NCI-H345 treated with DMSO at 0.1 percent for 48 hours (cell line): Measurements from ENCODE around the gene S100A9.
"Not testable (repeated sequence)": the region's sequence is repeated elsewhere in the genome, so short reads cannot be mapped to it uniquely, and the experiment has no call there.

ENCODE experiments used
- DNase-seq: peaks from one replicate; lab custom pipeline; 2025; ENCODE audit not compliant: unreplicated experiment; lab: John Stamatoyannopoulos, UW

Gene S100A9

GRCh38 chr1:153403421-153404085, 45.9 kb downstream of the S100A9 start:
- no peak for DNase-seq

GRCh38 chr1:153404086-153404635, 46.5 kb downstream of the S100A9 start:
- DNase-seq, result no peak

GRCh38 chr1:153404768-153405167, 47.1 kb downstream of the S100A9 start:
- no peak for DNase-seq

DNA sequence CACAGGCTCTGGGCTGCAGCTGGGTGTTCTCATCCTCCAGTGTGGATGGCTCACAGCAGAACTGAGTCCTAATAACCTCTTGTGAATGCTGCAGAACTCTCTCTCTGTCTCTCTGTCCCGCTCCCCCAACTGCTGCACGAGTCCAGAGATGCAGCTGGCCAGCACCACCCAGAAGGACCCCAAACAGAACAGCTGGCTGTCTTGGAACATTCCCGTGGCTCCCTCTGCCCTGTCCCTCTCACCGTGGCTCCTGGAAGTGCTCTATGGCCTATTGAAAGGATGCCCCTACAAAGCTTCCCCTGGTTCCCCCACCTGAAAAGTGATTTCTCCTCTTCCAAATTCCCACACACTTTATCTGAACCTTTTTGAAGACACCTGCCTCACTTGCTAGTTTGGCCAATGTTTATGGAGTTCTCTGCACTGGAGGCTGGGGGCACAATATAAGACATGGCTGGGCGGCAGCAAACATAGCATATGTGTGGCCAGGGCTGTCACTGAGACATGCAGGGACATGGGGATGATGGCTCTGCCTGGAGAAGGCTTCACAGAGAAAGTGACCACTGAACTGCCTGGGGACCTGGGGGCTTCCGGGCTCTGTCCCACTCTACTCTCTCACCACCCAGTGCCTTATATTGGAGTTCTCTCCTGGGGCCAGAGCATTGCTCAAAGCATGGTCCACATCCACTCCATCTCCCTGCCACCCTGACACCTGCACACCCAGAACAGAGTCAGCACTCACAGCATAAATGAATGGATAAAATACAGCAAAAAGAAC, 48.4 kb downstream of the S100A9 start:
- not testable (repeated sequence) for DNase-seq

GRCh38 chr1:153407274-153407673, 49.6 kb downstream of the S100A9 start:
- DNase-seq, result not testable (repeated sequence)
